Measurements from ENCODE around the gene SFN.
"Not testable (repeated sequence)": the region's sequence is repeated elsewhere in the genome, so short reads cannot be mapped to it uniquely, and the experiment has no call there.

SFN gene

DNA sequence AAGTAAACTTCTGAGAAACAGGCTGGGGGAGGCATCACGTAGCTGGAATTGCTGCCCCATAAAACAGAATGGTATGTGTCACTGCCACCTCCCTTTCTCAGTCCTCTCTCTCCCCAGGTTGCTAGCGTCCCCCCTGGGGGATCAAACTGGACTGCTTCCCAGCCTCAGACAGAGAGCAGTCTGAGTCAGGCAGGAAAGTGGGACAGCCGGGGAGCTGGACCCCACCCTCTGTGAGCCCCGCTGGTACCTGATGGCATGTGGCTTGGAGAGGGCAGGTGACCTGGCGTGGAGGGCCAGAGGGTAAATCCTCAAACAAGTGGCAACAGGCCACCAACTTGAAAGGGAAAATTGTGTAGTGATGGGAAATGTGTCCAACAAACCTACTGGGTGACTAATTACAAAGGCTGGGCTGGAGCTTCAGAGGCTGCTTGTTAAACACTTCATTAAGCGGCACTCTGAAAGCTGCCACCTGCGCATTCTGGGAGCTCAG lies 1.0 kb upstream of the SFN start:
- no peak overlapping the region for H3K4me3 ChIP-seq (ENCODE audit: low read depth, low read length)

DNA sequence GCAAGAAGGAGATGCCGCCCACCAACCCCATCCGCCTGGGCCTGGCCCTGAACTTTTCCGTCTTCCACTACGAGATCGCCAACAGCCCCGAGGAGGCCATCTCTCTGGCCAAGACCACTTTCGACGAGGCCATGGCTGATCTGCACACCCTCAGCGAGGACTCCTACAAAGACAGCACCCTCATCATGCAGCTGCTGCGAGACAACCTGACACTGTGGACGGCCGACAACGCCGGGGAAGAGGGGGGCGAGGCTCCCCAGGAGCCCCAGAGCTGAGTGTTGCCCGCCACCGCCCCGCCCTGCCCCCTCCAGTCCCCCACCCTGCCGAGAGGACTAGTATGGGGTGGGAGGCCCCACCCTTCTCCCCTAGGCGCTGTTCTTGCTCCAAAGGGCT lies 732 bp downstream of the SFN start:
- no peak overlapping the region for H3K4me3 ChIP-seq (ENCODE audit: low read depth, low read length)

- peak overlapping the region; percentile 56 for H3K4me3 ChIP-seq (ENCODE audit: low read depth, low read length)
Observed at GRCh38 chr1:26864610-26865480, 1.9 kb downstream of the SFN start.

- H3K4me3 ChIP-seq (ENCODE audit: low read depth, low read length), result not testable (repeated sequence)
Observed at GRCh38 chr1:26873097-26873496, 10.1 kb downstream of the SFN start.

DNA sequence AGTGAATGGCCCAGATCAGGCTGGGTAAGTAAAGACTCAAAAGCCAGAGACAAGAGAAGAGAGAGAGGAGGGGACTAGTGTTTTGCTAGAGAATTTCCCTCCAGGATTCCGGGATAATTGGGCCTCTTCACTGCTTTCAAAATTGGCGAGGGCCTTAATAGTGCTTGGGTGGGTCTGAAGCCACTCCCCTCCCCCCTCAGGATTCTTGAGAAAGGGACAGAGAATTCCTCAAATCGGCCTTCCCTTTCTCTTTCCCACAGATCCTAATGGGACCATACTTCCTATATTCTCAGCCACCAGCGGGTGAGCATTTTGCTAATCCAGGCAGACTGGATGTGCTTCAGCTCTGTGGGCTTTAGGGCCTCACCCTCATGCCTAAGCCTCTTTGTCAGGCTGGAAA lies 11.9 kb downstream of the SFN start:
- no peak overlapping the region for H3K4me3 ChIP-seq (ENCODE audit: low read depth, low read length)

GRCh38 chr1:26877326-26877725 lies 14.4 kb downstream of the SFN start:
- H3K4me3 ChIP-seq (ENCODE audit: low read depth, low read length), result no peak overlapping the region

- H3K4me3 ChIP-seq (ENCODE audit: low read depth, low read length), result no peak overlapping the region
Observed at GRCh38 chr1:26879793-26880192, 16.8 kb downstream of the SFN start.

GRCh38 chr1:26881611-26882010 lies 18.7 kb downstream of the SFN start:
- not testable (repeated sequence) for H3K4me3 ChIP-seq (ENCODE audit: low read depth, low read length)

DNA sequence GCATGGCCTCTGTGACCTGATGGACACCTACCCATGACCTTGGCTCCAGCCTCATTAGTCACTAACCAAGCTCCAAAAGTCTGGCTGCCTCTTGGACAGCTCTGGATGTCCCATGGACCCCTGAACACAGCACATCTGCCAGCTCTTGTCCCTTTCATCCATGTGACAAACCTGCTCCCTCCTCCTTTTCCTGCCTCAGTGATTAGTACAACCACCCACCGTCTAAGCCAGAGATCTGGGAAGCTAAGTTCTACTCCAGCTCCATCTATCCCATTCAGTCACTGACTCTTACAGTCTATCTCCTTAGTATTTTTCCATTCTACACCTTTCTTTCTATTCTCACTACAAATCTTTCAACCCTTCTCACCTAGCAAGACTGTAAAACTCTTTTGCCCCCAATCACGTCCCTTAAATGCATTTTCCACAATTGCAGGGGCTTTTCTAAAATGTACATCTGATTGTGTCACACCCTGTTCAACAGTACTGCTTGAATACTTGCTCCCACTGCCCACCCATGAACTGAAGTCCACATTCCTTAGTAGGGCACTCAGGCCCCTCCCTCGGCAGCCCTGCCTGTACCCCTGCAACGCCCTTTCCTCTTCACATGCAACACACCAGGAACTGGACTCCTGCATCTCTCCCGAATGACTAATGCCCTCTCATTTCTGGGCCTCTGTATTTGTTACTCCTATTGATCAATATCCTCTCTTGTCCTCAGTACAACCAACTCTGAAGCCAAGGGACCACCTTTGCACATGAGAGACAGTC lies 19.9 kb downstream of the SFN start:
- H3K4me3 ChIP-seq (ENCODE audit: low read depth, low read length), result no peak overlapping the region

DNA sequence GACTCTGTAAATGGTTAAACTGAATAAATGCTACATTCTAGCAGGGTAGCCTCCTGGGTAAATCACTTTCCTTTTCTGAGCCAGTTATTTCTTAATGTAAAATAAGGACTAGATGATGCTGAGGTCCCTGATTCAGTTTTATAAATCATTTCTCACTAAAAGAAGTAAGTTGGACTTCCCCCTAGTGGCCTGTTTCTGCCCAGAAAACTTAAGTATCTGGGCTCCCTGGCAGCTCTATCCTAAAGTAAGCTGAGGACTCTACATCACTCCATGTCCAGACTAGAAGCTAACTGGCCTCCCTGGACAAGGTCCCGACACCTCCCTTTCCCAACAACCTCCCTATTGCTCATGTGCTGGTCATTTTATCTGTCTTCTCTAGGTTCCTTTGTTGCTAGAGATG lies 24.2 kb downstream of the SFN start:
- no peak overlapping the region for H3K4me3 ChIP-seq (ENCODE audit: low read depth, low read length)

GRCh38 chr1:26888231-26888630 lies 25.3 kb downstream of the SFN start:
- H3K4me3 ChIP-seq (ENCODE audit: low read depth, low read length), result no peak overlapping the region

- peak within 1 kb of the TSS; percentile 75 for H3K4me3 ChIP-seq (ENCODE audit: low read depth, low read length)
Observed at GRCh38 chr1:26889551-26890466, 26.9 kb downstream of the SFN start, which contains the start of gene GPN2. Gene GPN2, minus strand, starts transcription at chr1:26890283. Its CDS starts 187 bp downstream, at chr1:26890096.

DNA sequence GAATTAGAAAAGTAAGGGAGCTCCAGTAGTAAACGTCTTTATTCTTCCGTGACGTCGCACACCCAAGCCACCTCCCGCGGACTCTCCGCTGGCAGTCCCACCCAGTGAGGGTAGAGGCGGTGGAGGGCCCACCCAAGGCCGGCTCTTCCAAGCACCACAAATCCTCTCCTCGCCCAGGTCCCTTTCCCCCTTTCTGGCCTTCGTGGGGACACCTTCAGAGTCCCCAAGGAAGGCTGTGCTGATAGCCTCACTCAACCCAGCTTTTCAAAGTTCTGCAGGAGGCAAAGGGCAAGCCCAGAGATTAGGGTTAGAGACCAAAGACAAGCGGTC lies 27.5 kb downstream of the SFN start:
- peak overlapping the region; percentile 75 for H3K4me3 ChIP-seq (ENCODE audit: low read depth, low read length)

DNA sequence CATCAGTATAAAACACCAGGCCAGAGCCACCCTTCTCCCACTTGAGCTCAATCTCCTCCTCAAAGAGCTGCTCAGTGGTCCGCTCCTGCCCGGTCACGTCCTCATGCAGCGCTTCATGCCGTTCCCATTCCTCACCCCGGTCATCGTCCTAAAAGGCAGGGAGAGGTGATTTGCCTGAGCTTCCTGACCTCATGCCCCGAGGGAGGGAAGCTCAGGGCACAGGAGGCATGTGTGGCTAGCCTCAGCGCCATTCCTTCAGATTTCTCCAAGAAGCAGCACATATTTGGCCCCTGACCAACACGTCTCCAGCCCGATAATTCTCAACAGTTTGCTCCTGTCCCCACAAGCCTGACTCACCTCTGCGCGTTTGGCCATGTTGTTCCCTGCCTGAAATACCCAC lies 31.3 kb downstream of the SFN start:
- no peak overlapping the region for H3K4me3 ChIP-seq (ENCODE audit: low read depth, low read length)

DNA sequence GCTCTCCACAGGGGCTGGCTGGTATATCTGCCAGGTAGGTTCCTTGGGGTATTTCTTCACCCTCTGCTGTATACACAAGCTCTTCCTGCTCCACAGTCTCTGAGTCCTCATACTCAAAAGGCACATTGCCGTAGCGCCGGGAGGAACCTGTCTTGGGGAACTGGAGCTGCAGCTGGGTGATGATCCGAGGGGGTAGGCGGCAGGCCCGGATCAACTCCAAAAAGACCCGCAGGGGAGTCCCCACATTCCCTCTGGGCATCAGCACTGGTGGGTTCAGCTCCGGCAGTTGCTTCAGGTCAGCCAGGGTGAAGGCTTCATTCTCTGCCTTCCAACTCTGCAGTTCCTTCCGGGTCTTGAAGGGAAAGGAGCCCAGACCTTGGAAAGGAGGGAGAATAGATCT lies 34.4 kb downstream of the SFN start:
- no peak overlapping the region for H3K4me3 ChIP-seq (ENCODE audit: low read depth, low read length)

GRCh38 chr1:26900001-26900814 lies 37.3 kb downstream of the SFN start, which contains the start of gene GPATCH3:
Gene GPATCH3, minus strand, starts transcription at chr1:26900467. Its CDS starts 25 bp downstream, at chr1:26900442.
- peak within 1 kb of the TSS; percentile 95 for H3K4me3 ChIP-seq (ENCODE audit: low read depth, low read length)

DNA sequence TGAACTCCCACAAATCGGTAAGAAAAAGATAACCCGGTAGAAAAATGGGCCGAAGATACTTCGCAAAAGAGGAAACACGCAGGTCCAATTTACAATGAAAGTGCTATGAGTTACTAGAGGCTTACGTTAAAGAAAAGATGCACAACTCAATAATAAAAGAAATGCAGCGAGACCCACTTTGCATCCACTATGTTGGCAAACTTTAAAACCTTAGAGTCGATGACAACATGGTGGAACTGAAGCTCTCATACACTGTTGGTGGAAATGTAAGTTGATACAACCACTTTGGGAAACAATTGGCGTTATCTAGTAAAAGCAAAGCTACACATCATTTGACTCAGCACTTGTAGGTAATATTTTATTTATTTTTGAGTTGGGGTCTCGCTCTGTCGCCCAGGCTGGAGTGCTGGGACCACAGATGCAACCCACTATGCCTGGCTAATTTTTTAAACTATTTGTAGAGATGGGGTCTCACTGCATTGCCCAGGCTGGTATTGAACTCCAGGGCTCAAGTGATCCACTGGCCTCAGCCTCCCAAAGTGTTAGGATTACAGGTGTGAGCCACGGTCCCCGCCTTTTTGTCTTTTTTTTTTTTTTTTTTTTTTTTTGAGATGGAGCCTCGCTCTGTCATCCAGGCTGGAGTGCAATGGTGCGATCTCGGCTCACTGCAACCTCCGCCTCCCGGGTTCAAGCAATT lies 38.0 kb downstream of the SFN start:
- H3K4me3 ChIP-seq (ENCODE audit: low read depth, low read length), result peak overlapping the region; percentile 95

DNA sequence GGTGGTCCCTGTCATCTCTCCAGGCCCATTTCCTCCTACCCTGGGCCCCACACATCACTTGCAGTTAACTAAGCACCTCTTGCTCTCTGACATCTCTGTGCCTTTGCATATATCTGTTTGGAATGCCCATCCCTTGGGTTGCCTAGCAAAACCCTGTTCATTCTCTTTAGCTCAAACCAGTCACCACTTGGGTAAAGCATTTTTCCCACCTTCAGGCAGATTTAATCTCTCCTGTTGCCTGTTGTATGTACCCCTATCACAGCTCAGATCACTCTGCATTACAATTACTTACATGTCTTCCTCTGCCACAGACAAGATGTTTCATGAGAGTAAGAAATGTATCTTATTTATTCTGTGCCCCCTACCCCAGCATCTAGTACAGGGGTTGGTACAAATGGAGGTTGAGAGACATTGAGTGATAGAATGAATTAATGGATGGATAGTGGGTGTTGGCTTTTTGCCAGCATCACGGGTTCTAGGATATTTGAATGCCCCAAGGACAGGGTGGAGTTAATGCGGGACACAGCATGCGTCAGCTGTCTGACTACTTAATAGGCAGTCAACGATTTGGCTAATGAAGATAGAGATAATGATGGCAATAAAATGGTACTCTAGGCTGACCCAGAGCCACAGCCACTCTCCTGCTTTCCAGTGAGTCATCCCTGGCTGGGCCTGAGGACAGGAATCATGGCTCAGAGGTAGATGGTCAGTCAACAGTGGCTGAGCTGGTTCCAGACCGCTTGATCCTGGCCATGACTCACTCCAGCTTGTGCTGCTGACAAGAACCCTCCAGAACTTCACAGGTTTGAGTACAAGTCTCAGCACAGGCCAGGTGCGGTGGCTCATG lies 44.3 kb downstream of the SFN start:
- no peak overlapping the region for H3K4me3 ChIP-seq (ENCODE audit: low read depth, low read length)

DNA sequence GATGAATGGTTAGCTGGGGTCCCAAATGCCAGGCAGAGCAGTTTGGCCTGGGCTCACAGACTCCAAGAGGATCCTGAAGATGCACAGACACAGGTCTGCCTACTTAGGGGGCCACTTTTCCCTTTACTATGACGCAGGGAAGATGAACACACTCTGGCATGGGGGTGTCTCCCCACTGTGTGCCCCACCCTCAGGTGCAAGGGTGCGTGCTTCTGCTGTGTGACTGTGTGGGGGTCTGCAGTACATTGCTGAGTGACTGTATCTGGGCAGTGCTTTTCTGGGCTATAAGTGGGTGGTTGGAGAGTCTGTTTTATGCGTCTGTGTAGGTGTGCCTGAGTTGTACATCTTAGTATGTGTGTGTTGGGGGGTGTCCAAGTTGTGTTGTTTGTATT lies 47.0 kb downstream of the SFN start:
- no peak overlapping the region for H3K4me3 ChIP-seq (ENCODE audit: low read depth, low read length)

Measured in iPS-11a (cell line).